Thoracic aorta (tissue), 2 donors: ENCODE data around the gene UTP4. TPM values are rescaled to one million over a fixed set of nuclear protein-coding genes. Genes with fewer than 3 reads are reported as not detected.

ENCODE experiments used
- ATAC-seq: fragments of 150-250 bp; one replicate; pipeline ENCODE4 v1.8.0; 2017; ENCODE audit warnings: low read depth; ENCODE audit not compliant: insufficient number of reproducible peaks, low FRiP score
- DNase-seq: peaks from one replicate; pipeline ENCODE4 v3.0.0-alpha.2; 2020; ENCODE audit warnings: low spot score
- H3K27ac ChIP-seq, 2 donors: fragments of 200-600 bp; sonication (generic); 1 replicate in 1 of 2; 2 replicates in 1 of 2; pipeline ENCODE4 v1.5.1; 2016; ENCODE audit warnings: mild to moderate bottlenecking in 2 of 2, moderate library complexity in 2 of 2
- H3K27me3 ChIP-seq: fragments of 200-600 bp; sonication (generic); replicated peaks from 2 replicates; pipeline ENCODE4 v1.6.0; 2016; ENCODE audit warnings: mild to moderate bottlenecking; ENCODE audit not compliant: insufficient read depth
- H3K36me3 ChIP-seq: fragments of 200-600 bp; sonication (generic); one replicate; pipeline ENCODE4 v1.5.1; 2016
- H3K4me1 ChIP-seq, 2 donors: fragments of 200-600 bp; sonication (generic); 1 replicate in 1 of 2; 2 replicates in 1 of 2; pipeline versions ENCODE4 v1.5.1 to v1.6.0; 2016; ENCODE audit warnings: low read depth in 2 of 2, mild to moderate bottlenecking in 1 of 2; ENCODE audit not compliant: control insufficient read depth in 1 of 2
- H3K4me3 ChIP-seq: fragments of 200-600 bp; sonication (generic); 2 replicates; pipeline ENCODE4 v1.5.1; 2016; ENCODE audit warnings: mild to moderate bottlenecking
- H3K9me3 ChIP-seq: fragments of 200-600 bp; sonication (generic); 2 replicates; pipeline ENCODE4 v1.5.1; 2016
- total RNA-seq, 2 donors: library from RNA; depleted of rRNA; stranded (reverse); fragments of >200 nt; gene quantifications; one replicate each; pipeline versions ENCODE4 v1.1.0 to v1.2.3, GENCODE V29; 2016
- TF ChIP-seq, protein P1 (sequence below): fragments of 200-600 bp; sonication (generic); IDR thresholded peaks from one replicate; pipeline ENCODE4 v1.5.1; 2019; ENCODE audit warnings: antibody characterized with exemption

Gene UTP4
- total RNA-seq, 2 donors from 2014 or later, result 44.5 to 59.7 TPM

DNA sequence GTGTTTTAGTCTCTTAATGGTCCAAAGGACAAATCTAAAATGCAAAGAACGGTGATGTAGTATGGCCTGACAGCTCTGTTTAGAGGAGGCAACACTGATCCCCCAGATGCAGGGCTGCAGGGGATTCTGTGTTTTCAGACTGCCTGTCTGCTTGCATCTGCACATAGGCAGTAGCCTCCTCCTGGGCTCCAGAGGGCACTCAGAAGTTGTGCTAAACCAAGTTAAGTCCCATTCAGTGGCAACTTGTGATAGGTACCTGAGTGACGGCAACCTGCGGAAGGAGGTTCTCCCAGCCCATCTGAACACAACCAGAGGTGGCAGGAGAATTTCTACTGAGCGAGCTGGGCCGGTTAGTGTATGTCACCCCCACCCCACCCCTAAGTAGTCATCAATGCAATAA lies 17.1 kb upstream of the UTP4 start:
- ATAC-seq, result no peak
- Histone ChIP-seq H3K4me1 (peaks cover 7 to 22% of the 10 kb centered on the region in 2 donors), H3K27ac (no peak overlapping the region), H3K9me3 (no peaks in the 10 kb centered on the region), H3K27me3 (no peaks in the 10 kb centered on the region), H3K4me3 (no peak overlapping the region), H3K36me3 (peaks cover 45% of the 10 kb centered on the region)
- DNase-seq, result no peak
- TF ChIP-seq, protein P1, sequence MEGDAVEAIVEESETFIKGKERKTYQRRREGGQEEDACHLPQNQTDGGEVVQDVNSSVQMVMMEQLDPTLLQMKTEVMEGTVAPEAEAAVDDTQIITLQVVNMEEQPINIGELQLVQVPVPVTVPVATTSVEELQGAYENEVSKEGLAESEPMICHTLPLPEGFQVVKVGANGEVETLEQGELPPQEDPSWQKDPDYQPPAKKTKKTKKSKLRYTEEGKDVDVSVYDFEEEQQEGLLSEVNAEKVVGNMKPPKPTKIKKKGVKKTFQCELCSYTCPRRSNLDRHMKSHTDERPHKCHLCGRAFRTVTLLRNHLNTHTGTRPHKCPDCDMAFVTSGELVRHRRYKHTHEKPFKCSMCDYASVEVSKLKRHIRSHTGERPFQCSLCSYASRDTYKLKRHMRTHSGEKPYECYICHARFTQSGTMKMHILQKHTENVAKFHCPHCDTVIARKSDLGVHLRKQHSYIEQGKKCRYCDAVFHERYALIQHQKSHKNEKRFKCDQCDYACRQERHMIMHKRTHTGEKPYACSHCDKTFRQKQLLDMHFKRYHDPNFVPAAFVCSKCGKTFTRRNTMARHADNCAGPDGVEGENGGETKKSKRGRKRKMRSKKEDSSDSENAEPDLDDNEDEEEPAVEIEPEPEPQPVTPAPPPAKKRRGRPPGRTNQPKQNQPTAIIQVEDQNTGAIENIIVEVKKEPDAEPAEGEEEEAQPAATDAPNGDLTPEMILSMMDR, result no peak

DNA sequence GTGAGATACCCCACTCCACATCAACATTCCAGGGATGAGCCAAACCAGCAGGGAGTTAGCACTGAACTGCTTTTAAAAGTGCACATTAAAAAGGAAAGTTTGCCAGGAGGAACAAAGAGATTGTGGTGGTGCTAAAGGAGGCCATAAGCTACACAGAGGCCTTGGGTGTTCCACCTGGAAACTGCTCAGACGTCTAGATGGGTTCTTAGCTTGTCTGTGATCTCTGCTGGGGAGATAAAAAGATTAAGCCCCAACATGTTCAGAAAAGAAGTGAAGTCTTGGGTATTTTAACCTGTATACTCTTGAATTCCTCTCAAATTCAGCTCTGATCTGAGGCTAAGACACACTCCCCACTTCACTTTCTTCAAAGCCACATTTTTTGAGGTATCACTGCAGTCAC lies 16.6 kb upstream of the UTP4 start:
- TF ChIP-seq, protein P1, result no peak
- no peak overlapping the region for H3K4me3 ChIP-seq
- H3K4me1 ChIP-seq, result peaks cover 7 to 22% of the 10 kb centered on the region in 2 donors
- no peak overlapping the region for H3K27ac ChIP-seq
- no peak for DNase-seq
- H3K36me3 ChIP-seq, result peaks cover 47% of the 10 kb centered on the region
- no peak for ATAC-seq
- no peaks in the 10 kb centered on the region for H3K27me3 ChIP-seq
- no peaks in the 10 kb centered on the region for H3K9me3 ChIP-seq

DNA sequence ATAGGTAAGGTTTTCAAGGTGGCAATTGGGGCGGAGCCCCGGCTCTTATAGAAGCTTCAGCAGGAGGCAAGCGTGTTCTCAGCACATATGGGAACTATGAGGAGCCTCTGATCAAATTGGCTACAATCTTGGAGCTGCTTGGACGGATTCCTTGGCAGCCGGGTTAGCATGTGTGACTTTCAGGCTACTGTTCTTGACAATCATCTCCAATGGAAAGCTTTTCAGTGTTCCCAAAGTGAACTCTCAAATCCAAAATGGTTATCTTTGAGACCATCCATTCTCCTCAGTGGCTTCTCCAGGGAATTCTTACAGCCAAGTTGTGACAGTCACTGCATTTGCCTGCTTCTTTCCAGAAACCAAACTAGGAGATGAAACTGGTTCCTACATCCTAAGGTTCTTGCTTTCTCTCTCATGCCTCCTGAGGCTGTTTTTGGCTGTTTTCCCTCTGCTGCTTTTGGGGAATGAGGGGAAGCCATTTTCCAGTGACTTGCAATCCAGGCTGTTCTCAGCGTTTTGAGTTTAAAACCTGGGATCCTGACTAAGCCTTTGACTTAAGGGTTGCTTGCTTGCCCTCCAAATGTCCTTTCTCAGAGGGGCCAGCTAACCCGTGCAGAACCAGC lies 16.1 kb upstream of the UTP4 start:
- H3K9me3 ChIP-seq, result no peaks in the 10 kb centered on the region
- TF ChIP-seq, protein P1, result no peak
- no peaks in the 10 kb centered on the region for H3K27me3 ChIP-seq
- H3K4me3 ChIP-seq, result no peak overlapping the region
- H3K4me1 ChIP-seq, result peaks cover 7 to 22% of the 10 kb centered on the region in 2 donors
- peak overlapping the region in 1 of 2 donors; percentile 13 for H3K27ac ChIP-seq
- ATAC-seq, result no peak
- H3K36me3 ChIP-seq, result peaks cover 51% of the 10 kb centered on the region
- no peak for DNase-seq

DNA sequence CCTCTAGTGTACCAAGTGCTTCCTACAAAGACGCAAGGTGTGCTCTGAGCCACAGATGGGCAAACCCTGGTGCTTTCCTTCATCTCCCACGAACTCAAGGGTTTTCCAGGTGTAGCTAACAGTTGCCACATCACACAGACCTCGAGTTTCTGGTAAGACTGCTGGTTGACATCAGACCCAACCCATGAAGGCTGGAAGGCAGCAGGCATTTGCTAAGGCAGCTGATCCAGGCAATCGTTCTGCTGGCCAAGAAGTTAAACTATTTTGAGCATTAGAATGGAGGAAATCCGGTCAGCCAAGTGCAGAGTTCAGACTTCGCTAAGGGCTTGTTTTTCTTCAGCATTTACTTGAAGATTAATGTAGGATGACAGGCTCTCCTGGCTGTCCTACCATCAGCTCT lies 15.5 kb upstream of the UTP4 start:
- Histone ChIP-seq H3K27ac (peak overlapping the region in 1 of 2 donors; percentile 13), H3K27me3 (no peaks in the 10 kb centered on the region), H3K9me3 (no peaks in the 10 kb centered on the region), H3K36me3 (peaks cover 51% of the 10 kb centered on the region), H3K4me3 (no peak overlapping the region), H3K4me1 (peaks cover 7 to 22% of the 10 kb centered on the region in 2 donors)
- TF ChIP-seq, protein P1, result no peak
- ATAC-seq (no peak), DNase-seq (no peak)

DNA sequence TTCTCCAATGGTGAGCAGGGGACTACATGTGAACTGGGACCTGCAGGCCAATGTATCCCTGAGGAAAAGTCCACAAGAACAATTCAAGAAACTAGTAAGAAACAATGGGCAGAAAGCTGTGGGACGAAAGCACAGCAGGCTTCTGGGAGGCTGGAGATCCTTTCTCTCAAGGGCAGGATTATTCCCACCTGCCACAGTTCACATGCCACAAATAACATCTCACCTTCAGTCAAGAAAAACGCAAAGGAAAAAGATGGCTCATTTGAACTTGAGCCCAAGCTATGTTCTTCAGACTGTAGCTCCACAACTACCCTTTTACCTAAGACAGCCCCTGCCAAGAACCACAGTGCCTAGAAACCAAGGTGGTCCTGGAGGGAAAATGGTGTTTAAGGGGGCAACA lies 14.0 kb upstream of the UTP4 start:
- Histone ChIP-seq H3K27me3 (no peaks in the 10 kb centered on the region), H3K27ac (no peak overlapping the region), H3K9me3 (no peaks in the 10 kb centered on the region), H3K4me3 (no peak overlapping the region), H3K36me3 (peaks cover 51% of the 10 kb centered on the region), H3K4me1 (peaks cover 7 to 22% of the 10 kb centered on the region in 2 donors)
- no peak for DNase-seq
- TF ChIP-seq, protein P1, result no peak
- no peak for ATAC-seq
